ENCODE results near the gene AP1G1.

The AP1G1 gene

GRCh38 chr16:71748226-71748625 is 60.4 kb downstream of the AP1G1 start:
- DNase-seq = no peak

GRCh38 chr16:71746442-71747046 is 62.1 kb downstream of the AP1G1 start:
- no peak for DNase-seq

- no peak for DNase-seq
Observed at GRCh38 chr16:71738855-71739254, 69.8 kb downstream of the AP1G1 start.

DNA sequence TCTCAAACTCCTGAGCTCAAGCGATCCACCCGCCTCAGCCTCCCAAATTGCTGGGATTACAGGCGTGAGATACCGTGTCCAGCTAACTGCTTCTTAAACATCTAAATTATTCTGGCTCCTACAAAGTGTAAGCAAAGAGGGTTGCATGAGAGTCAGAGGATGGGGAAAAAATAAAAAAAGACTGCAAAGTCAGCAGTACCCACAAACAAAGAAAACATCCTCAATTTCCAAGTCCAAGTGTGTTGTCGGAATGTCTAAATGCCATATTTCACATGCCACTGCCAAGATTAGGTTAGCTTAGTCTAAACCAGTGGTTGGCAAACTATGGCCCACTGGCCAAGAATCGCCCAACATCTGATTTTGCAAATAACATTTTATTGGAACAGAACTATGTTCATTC is 71.1 kb downstream of the AP1G1 start:
- DNase-seq = no peak

- DNase-seq = no peak
Observed at GRCh38 chr16:71734511-71734910, 74.1 kb downstream of the AP1G1 start.

DNA sequence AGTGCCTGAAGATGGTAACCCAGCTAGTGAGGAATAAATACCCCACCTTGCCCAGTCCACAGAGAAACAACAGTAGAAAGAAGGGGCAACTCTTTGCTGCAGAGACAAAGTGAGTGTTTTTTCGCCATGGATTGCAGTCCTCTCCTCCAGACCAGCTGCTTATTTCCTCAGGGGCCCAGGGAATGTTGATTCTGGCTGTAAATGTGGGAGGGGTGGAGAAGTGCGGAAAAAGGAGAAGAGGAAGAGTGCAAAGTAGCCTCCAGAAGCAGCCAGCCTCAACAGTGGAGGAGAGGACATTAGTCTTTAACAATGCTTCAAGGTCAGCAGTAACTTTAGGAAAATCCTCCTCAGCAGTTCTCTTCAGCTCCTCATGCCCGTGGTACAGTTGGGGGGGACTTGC is 76.0 kb downstream of the AP1G1 start:
- no peak for DNase-seq

DNA sequence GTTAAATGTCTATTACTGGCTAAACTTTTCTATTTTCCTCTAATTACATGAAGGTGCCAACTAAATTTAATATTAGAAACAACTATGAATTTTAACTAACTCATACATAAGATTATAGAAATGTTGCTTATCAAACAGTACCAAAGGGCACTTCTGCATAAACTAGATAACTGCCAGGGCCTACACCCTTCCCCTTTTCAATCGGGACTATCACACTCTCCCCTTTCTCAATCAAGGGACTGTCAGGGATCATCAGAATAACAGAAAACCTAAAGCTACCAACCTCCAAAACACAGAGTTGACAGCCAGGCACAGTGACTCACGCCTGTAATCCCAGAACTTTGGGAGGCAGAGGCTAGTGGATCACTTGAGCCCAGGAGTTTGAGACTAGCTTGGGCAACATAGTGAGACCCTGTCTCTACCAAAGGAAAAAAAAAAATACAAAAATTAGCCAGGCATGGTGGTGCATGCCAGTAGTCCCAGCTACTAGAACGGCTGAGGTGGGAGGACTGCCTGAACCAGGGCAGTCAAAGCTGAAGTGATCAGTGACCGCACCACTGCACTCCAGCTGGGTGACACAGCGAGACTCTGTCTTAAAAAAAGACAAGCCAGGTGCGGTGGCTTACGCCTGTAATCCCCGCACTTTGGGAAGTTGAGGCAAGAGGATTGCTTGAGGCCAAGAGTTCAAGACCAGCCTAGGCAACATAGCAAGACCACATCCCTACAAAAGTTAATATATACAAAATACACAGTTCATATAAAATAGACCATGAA is 80.9 kb downstream of the AP1G1 start:
- DNase-seq = no peak

DNA sequence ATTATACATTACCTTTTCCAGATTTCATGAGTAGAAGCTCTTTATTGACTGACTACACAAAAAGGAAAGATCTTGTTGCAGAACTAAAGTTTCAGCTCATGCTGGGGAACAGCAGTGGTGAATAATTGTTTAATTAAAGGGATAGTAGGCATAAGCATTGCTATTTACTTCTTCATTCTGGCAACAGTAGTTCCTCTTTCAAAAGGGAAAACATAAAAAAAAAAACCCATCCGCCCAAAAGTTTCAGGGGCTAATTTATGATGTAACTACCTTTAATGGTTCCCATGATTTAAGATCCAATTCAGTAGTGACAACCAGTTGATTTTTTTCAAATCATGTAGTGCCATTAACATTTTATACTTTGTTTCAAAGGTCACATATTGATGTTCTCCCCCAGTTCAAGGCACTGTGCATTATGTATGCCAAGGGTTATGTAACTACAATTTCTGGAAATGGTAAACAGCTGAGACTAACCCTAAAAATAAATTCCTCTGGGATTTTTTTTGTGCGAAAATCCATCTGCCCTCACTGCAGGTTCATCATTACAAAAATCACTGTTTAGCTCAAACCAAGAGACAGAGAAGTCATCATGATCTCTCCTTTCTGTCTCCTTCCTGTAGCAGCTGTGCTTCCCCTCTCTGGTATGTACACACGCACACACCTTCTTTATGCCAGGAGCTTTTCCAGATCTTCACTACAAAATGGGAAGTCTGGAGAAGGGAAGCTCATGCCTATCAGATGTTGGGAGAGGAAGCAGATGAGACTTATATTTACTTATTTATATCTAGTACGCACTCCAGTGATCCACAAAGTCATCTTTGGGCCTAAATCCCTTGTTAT is 81.9 kb downstream of the AP1G1 start:
- DNase-seq = no peak

GRCh38 chr16:71724320-71724751 is 84.3 kb downstream of the AP1G1 start, which contains the start of gene PHLPP2:
Gene PHLPP2 (minus strand): TSS chr16:71724701. CDS start chr16:71714795, 9,906 bp downstream.
- no peak for DNase-seq

- no peak for DNase-seq
Observed at GRCh38 chr16:71723537-71724319, 84.9 kb downstream of the AP1G1 start.

DNA sequence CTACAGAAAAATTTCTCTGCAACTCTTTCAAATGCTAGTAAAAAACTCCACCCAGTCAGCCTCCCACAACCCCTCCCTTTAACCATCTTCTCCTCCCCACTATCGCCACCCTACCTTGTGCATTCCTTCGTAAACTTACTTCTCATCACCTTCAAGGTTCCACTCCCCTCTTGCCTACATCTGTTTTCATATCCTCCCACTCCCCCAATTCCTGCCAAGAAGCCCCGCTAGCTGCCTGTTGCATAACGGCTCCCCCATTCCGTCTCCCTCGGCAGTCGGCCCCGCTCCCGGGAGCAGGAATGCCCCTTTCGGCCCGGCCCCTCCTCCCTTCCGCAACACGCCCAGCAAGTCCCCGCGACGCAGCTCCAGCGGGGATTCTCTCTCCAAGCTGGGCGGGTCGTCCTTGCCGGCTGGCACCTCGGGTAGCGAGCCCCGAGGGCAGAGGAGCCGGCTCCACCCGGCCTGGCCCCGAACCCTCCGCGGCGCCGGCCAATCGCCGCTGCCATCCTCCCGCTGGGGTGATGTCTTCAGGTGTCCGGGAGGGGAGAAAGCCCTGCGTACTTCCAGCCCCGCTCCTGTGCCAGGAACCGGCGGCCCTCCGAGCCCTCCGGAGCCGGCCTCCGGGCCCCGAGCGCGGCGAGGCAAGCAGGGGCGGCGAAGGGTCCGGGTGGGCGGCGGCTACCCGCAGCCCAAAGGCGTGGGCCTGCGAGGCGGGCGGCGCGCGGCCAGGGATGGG is 85.7 kb downstream of the AP1G1 start:
- DNase-seq = no peak

- no peak for DNase-seq
Observed at GRCh38 chr16:71721066-71721740, 87.4 kb downstream of the AP1G1 start.

GRCh38 chr16:71712501-71712900 is 96.1 kb downstream of the AP1G1 start:
- no peak for DNase-seq

DNA sequence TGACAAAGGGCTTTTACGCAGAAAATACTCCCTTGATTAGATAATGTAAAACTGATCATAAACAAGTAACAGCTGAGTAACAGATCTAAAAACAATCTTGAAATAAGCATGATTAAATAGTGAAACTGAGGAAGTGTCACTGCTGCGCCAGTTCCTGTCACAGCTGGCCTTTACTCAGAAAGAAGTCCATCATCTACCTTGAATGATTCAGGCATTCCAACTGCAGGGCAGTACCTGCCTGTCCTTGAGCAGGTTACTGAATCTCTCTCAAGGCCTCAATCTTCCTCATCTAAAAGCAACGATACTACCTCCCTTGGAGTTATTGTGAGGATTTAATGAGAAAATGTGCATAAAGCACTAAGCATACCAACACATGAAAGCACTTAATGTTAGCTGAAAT is 96.8 kb downstream of the AP1G1 start:
- no peak for DNase-seq

GRCh38 chr16:71709229-71709781 is 99.3 kb downstream of the AP1G1 start:
- no peak for DNase-seq

GRCh38 chr16:71708696-71709095 is 99.9 kb downstream of the AP1G1 start:
- DNase-seq = no peak

GRCh38 chr16:71707199-71707598 is 101.4 kb downstream of the AP1G1 start:
- no peak for DNase-seq

DNA sequence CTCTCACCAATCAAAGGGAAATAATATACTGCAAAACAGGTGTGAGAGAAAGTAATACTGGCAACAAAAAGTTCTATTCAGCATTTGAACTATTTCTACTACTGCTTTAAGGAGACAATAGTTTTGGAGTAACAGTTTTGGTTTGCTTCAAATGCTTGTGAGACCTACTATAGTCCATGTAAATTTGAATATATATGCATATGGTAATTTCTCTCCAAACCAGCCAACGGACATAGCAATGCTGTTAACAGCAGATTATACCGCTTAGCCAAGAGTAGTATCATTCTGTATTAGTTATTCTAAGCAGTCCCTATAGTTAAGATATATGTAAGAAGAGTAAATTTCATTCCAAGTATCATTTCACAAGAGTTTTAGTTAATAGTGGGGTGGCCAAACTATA is 102.6 kb downstream of the AP1G1 start:
- no peak for DNase-seq

DNA sequence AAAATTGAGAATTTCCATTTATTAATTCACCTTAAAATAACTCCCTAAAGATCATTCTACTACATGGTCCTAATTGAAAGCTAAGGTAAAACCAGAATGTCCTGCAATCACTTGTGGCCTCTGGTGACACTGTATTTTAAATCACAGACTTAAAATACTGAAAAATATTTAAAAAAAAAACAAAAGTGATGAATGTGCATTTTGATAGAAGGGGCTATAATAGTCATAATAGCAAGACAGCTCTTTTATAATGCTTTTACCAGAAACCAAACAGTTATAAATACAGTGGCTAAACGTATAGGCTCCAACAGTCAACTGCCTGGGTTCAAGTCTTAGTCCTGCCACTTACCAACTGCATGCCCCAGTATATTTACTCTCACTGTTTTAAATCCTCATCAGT is 105.3 kb downstream of the AP1G1 start:
- no peak for DNase-seq

GRCh38 chr16:71700831-71701230 is 107.8 kb downstream of the AP1G1 start:
- no peak for DNase-seq

DNA sequence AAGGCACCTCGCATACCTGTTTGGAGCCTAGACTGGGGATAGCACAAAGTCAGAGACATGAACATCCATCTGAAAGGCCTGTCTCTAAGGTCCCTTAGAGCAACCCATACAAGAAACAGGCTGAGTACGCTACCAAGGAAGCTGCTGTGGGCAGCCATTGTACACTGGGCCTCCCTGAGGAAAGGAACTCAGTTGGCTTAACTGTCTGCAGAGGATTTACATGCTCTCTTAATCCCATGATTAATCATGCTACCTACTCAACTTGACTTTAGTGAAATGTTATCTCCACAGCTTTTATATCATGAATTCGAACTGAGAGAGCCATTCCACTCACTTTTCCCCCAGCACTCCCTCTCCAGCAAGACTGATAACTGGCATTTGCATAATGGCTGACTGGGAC is 110.1 kb downstream of the AP1G1 start:
- no peak for DNase-seq
